HFF-Myc (cell line): Measurements from ENCODE around the gene FMNL2.

Experiments
- DNase-seq: peaks from one replicate; pipeline ENCODE4 v3.0.0-alpha.2; 2011; ENCODE audit warnings: low read depth; ENCODE audit errors: extremely low read depth
- H3K4me3 ChIP-seq: replicated peaks from 2 replicates; pipeline ENCODE4 v1.5.1; 2011; ENCODE audit warnings: low read depth, mild to moderate bottlenecking, control low read depth, low read length
- CTCF ChIP-seq: IDR thresholded peaks from 2 replicates; pipeline ENCODE4 v1.5.1; 2012; ENCODE audit warnings: mild to moderate bottlenecking, low read depth, low read length, control low read depth; ENCODE audit errors: missing control alignments

Gene FMNL2

GRCh38 chr2:152510621-152511020, 175.6 kb downstream of the FMNL2 start:
- no peak for DNase-seq
- no peak overlapping the region for H3K4me3 ChIP-seq
- TF ChIP-seq CTCF = no peak

- no peak for TF ChIP-seq CTCF
- no peak overlapping the region for H3K4me3 ChIP-seq
- DNase-seq = no peak
Observed at GRCh38 chr2:152511981-152512380, 177.0 kb downstream of the FMNL2 start.

- H3K4me3 ChIP-seq = no peak overlapping the region
- no peak for TF ChIP-seq CTCF
- no peak for DNase-seq
Observed at GRCh38 chr2:152513029-152513428, 178.1 kb downstream of the FMNL2 start.

- DNase-seq = no peak
- TF ChIP-seq CTCF = no peak
- no peak overlapping the region for H3K4me3 ChIP-seq
Observed at GRCh38 chr2:152513681-152514080, 178.7 kb downstream of the FMNL2 start.

- no peak overlapping the region for H3K4me3 ChIP-seq
- no peak for TF ChIP-seq CTCF
- DNase-seq = no peak
Observed at GRCh38 chr2:152518034-152518433, 183.1 kb downstream of the FMNL2 start.

GRCh38 chr2:152518641-152519580, 183.9 kb downstream of the FMNL2 start:
- no peak for DNase-seq
- TF ChIP-seq CTCF = no peak
- H3K4me3 ChIP-seq = no peak overlapping the region
